Measurements from ENCODE around the gene RRP8.

RRP8 gene

DNA sequence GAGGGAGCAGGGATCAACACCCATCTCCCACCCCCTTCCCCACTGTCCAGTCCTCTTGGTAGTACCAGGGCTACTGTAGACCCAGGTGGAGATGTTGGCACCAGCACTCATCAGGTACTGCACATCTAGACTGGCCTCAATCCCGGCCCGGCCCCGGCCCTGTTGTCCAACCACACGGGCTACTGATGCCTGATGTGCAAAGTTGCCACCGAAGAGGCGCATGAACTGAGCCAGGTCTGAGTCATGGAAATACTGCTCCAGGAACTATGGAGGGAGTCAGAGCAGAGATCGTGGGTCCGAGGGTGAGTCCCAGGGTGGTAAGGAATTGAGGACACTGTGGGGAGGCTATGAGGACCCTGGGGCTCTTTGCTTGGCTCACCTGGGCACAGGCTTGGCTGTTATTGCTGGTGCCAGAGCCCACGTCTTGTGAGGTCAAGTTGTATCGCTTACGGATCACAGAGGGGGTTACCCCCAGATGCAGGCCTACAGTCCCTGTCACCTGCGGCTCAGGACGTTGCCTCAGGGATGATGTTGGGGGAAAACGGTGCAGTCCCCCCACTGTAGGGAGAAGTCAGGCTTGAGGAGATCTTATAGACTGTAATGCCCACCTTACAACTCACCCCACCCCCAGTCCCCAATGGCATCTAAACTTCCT lies 13.3 kb upstream of the RRP8 start:
- DNase-seq: no peak

DNA sequence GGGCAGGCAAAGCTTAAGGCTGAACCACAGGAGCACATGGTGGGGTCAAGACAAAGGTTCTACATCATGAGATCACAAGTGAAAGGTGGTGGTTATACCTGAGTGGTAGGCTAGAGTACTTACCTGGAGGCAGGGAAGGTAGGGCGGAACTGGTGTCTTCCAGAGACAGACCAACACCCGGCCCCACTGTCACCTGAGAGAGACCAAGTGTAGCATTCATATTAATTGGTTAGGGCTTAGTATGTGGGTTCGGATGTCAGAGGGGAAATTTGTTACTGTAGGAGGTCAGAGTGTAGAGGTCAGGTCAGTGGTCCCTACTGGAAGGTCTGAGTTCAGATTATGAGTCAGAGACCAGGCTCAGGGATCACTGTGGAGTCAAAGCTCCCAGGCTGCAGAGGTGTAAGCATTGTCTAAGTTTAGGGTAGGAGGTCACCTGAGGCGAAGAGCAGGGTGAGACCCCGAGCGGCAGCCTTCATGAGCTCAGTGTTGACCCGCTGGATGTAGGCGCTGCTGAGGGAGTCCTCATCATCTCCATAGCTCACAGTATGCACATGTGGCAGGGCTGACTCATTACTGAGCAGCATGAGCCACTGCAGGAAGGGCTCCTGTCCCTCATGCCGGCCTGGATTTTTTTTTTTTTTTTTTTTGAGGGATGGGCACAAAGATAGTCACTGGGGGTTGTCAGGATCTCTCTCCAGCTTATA lies 12.6 kb upstream of the RRP8 start:
- no peak for DNase-seq

DNA sequence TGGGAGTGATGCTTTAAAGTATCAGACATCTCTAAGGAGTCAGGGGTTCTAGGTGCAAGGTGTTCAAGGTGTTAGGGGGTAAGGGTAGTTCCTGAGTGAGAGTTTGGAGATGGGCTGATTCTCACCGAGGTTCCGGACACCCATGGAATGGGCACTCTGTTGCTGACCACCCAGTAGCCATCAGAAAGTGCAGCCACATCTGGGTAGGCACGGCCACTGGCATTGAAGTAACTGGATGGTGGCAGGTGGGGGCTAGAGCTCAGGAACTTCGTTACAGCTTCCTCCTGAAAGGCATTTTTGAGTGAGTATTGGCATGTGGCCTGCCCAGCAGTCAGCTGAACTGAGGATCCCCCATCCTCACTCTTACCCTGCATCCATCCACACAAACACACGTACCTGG lies 11.6 kb upstream of the RRP8 start:
- no peak for DNase-seq

DNA sequence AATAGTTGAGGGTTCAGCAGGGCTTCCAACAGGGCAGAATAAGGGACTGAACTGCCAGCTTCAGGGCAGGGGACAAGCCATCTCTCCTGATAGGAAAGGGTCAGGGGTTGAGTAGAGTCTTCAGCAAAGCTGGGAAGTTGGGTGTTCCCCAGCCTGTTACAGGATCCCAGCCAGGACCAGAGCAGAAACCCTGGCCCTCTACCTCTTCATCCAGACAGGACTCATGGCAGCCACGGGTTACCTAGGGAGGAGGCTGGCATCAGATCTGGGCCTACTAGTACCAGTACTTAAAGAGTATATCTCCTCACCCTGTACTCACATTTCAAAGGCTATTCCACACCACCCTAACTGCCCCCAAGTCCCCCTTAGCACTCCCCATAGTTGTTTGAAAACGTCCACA lies 11.0 kb upstream of the RRP8 start:
- DNase-seq: no peak

DNA sequence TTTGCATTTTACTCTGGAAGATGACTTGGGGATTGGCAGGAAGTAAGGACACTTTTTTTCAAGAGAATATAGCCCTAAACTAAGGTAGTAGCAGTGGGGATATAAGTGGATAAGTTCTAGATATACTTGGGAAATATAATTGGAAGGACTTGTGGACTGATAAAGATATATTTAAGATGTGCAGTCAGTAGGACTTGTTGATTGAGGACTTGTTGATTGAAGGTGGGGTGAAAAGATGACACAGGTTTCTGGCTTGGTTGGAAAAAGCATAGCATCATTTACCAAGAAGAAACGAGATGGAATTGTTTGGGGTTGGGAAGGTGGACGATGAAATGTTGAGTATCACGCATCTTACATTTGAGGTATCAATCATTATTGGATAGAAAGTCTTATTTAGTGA lies 10.1 kb upstream of the RRP8 start:
- DNase-seq: no peak

DNA sequence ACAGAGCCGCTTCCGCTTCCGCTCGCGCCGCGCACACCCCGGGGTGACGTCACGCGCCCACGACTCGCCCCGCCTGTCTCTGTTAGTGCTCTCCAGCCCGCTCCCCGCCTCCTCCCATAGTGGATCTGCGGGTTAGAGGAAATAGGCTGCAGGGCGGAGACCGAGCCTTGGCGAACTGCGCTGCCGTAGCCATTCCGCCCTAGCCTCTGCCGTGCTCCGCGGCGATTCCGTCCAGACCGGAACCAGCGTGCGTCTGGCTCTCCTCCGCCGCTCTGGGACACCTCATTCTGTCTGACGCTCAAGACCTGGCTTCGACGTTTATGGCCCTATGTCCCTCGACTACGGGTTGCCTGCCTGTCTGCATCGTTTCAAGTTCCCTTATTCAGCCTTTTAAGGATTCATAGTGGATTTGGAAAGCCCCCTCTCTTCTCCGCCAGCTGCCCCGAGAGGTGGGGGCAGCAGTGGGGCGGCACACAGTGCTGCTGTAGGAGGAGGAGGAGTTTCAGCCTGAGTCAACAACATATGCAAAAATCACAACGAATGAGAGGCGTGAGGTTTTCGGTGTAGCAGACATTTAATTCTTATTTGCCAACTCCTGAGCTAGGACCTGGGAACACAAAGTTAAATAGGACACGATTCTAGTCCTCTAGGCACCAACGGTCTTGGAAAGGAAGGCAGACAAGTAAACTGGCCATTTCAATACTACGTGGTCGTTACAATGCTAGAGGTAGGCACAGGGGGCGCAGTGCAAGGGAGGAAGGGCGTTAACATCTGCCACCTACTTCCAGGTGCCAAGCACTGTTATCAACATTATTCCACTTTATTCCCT lies 9.0 kb upstream of the RRP8 start, which contains the start of gene TAF10:
TSS of gene TAF10 (minus strand) at position 4 of the 829 bp plus-strand sequence. CDS start 27 bp downstream, outside the sequence.
- DNase-seq: peak; percentile 81

DNA sequence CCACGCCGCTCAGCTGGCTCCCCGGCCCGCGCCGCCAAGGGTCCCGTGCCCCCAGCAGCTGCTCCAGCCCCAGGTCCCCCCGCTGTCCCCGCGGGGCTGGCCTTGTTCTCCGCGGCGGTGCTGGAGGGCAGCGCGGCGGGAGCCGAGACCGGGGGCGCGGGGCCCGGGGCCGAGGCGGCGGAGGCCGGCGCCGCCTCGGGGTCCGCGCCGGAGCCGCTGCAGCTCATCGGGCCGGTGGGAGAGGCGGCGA lies 8.5 kb upstream of the RRP8 start:
- DNase-seq: no peak

DNA sequence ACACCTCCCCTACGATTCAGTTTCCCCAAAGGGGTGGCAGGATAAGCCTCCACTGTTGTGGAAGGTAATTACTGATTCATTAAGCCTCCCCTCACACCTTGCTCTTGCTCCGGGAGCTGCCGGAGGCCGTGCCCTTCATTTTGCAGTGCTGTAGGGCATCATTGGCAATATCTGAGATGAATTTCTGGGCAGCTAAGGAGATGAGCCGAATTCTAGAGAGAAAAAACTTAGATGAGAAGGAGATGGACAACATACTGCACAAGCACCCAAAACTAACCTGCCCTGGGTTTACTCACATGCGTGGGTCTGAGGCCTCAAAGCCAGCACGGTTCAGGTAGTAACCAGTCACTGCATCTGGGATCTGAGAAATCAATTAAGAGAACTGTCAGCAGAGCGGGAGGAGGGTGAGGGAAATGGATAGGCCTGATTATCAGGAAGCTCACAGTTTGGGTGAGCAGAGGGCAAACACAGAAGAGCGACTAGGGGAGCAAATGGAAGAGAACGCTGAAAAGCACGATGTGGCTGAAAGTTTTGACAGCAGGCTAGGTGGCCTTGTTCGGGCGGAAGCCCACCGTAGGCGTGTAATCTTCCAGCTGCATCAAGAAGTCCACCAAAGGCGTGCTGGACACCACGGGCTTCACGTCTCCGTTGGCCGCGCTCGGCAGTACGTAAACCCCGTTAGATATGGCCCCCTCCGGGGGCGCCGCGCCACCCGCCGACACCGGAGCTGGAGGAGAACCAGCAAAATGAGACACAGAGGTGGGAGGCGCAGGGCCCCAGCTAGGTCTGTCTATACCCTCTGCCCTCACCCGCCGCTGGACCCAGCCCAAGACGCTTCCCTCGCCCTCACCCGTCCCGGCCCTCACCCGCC lies 7.9 kb upstream of the RRP8 start:
- no peak for DNase-seq

DNA sequence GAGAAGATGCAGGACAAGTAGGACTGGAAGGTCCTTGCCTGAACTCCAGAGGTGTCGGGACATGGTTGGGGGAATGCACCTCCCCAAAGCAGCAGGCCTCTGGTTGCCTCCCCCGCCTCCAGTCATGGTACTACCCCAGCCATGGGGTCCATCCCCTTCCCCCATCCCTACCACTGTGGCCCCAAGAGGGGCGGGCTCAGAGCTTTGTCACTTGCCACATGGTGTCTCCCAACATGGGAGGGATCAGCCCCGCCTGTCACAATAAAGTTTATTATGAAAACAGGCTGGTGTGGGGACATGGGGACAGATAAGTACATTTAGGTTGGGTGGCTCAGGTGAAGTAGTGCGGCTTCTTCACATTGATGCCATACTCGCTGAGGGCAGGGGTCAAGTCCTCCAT lies 7.2 kb upstream of the RRP8 start:
- no peak for DNase-seq

DNA sequence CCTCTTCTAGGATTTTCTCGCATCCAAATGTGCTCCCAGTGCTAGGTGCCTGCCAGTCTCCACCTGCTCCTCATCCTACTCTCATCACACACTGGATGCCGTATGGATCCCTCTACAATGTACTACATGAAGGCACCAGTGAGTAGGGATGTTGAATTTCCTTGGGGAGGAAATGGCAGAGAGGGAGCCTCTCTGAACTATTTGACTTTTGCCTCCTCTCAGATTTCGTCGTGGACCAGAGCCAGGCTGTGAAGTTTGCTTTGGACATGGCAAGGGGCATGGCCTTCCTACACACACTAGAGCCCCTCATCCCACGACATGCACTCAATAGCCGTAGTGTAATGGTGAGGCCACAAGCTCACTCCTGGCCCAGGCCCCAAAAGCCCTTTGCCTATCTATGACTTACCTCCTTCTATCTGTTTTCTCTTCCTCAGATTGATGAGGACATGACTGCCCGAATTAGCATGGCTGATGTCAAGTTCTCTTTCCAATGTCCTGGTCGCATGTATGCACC lies 6.1 kb upstream of the RRP8 start:
- DNase-seq: no peak

DNA sequence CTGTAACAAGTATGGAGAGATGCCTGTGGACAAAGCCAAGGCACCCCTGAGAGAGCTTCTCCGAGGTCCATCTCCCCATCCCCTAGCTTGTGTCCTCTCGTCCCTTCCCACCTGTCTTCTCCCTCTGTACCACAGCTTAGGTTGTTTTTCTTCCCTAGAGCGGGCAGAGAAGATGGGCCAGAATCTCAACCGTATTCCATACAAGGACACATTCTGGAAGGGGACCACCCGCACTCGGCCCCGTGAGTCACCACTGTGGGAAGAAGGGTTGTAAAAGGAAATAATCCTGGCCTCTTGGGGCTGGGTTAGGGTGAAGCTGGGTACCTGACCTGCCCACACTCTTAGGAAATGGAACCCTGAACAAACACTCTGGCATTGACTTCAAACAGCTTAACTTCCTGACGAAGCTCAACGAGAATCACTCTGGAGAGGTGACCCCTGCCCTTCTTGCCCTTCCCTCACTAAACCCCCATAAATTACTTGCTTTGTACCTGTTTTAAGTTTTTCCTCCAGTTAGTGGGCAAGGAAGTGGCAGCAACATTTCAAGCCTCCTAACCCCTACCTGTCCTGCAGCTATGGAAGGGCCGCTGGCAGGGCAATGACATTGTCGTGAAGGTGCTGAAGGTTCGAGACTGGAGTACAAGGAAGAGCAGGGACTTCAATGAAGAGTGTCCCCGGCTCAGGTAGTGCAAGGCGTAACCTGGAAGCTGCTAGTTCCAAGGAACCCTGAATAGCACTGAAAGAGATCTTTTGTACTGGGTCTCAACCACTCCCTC lies 5.5 kb upstream of the RRP8 start:
- DNase-seq: no peak

DNA sequence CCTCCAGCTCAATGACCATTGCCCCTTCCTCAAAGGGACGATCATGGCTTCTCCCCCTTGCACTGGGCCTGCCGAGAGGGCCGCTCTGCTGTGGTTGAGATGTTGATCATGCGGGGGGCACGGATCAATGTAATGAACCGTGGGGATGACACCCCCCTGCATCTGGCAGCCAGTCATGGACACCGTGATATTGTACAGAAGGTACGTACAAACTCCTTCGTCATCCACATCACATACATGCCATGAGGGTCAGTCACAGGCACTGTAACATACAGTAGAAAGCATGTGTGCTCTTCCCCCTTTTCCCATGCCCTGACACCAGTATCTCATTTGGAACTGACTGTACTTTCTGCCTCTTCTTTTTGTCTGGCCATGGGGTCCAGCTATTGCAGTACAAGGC lies 4.6 kb upstream of the RRP8 start:
- DNase-seq: no peak

DNA sequence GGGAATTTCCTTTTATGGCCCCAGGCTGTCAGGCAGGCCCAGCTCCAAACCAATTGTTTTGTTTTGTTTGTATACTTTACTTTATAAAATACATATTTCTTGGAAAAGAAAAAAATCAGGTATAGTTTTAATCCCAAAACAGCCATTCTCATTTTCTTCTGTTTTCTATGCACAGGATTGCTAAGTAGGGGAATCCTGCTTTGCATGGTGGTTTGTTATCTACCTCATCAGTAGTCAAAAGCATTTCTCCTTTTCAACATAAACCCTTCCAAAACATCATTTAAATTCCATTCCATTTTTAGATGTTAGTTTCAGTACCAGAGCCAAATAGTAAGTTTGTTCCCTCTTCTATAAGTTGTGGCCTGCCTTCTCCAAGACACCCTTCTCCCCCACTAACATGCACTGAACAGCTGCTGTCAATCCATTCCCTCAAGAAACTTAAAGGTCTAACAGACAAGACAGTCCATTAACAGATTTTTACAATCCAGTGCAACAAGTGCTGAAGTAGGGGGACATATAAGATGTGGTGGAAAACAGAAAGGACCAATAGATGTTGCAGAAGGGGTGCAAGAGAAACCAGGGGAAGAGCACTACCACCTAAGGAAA lies 3.9 kb upstream of the RRP8 start:
- no peak for DNase-seq

DNA sequence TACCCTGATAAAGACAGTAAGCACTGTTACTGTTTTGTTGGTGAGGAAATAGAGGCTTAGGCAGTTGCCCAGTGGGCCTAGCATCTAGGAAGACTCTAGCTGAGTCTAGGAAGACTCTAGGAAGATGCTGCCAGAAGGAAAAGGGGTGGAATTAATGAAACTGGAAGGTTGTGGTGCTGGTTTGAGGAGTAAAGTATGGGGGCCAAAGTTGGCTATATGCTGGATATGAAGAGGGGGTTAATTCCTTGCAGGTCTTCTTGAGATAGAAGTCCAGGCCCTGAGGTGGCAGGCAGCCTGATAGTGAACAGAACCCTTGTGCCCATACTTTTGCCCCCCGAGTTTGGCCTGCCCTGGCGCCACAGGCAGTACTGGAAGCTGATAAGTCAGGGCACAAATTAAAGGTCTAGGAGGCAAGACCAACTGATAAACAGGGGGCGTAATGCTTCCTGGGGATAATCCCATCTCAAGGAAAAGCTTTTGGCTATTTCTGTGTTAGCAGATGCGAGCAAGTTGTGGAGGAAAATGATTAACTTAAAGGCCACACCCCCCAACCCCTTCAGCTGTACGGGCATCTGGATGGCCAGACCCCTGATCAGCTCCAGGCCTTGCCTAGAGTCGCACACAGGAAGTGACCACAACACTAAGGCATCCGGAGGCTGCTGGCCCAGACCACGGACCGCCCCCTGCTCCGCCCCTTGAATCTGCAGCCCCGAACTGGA lies 3.2 kb upstream of the RRP8 start:
- DNase-seq: no peak

DNA sequence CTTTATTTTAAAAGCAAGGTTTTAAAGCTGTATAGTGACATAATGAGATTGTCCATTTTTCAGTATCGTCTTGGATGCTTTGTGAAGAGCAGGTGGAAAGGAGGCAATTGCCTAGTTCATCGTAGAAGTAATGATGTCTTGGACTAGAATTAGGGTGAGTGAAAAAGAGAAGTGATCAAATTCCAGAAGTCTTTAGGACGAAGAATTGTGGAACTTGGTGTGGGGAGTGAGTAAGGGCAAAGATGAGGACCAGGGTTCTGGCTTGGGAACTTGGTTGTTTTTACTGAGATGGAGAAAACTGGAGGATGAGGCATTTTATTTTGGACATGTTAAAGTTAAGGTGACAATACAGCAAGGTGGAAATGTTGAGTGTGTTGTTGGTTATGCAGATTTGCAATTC lies 1.4 kb upstream of the RRP8 start:
- DNase-seq: no peak

DNA sequence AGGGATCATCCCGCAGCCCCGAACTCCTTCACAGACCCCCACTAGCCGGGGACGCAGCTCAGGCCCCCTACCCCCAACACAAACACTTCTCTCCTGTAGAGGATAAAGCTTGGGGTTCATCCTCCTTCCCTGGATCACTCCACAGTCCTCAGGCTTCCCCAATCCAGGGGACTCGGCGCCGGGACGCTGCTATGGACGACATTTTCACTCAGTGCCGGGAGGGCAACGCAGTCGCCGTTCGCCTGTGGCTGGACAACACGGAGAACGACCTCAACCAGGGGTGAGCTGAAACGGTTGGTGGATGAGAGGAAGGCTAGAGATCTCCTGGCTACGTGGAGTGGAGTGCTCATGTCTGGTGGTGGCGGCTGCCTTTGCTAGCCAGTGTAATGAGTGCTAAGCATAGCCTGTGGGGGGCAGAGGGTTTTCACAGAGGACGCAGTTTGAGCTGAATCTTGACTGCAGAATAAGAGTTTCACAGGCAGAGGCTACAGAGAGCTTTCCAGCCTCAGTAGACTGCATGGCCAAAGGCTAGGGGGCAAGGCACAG lies 738 bp upstream of the RRP8 start:
- DNase-seq: no peak

DNA sequence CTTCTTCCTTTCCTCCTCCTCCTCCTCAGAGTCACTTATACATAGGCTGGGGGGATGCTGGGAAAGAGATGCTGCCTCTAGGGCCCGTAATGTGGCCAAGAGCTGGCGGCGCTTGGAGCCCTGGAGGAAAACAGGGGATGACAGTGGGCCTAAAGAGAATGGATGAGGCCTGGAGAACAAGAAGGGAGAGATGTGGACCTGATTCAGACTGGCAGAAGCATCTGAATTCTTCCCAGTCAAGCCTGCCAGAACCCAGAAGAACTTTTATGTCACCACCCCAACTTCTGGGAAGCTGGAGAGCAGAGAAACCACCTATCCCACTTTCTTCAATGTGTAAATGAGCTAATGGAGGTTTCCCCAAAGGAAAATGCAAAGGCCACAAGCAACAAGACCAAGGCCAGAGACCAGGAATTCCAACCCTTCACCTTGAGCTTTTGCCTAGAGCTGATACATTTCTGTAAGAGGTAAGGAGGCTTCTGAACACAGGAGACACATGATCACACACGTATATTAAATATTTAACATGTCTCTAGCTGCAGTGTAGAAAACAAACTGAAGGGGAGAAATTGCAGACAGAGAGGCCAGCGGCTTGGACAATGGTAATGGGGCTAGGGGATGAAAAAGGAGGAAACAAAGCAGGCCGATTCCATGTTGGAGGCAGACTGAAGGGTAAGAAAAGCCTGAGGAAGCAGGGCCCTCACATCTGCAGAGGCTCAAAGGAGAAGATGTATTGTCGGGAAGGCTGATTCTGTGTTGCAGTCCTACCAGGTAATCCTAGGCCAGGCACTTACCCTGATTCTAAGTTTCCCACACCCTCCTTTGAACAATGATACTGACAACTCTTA lies 1.1 kb downstream of the RRP8 start:
- no peak for DNase-seq

DNA sequence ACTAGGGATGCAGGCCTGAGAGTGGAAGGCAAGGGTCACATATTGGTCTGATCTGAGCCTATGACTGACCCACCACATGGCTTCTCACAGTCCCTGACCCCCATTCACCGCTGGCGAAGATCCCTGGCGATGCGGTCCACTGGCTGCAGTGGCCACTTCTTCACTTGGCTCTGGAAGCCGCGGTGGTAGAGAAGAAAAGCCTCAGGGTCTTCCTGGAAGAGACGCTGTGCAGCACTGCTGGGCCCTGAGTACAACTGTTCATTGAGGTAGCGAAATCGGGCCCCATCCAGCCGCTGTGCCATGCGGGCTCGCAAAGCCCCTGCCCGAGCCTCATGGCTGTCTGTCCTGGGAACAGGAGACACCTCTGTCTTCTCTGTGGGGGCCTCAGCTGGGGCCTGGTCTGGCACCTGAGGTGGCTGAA lies 2.4 kb downstream of the RRP8 start:
- DNase-seq: no peak

DNA sequence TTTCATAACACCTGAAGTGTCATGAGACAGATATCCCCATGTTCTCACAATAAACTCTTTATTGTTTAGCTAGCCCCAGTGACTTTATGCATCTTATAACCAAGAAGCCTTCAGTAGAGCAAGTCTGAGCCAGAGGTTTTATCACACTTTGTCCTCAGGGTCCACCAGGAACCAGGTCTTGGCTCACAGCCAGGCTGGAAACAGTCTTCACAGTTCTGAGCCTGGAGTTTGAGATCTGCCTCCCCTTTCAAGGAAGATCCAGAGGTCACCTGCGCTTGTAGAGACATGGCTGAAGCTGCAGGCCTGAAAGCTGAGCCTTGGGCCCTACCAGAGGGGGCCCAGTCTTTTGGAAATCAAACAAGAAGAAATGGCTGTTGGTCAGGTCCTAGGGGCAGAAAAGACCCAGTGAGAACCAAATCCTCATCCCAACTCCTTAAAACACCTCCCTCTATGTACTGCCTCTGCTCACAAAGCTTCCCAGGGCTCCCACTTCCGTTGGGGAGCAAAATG lies 3.5 kb downstream of the RRP8 start:
- no peak for DNase-seq

DNA sequence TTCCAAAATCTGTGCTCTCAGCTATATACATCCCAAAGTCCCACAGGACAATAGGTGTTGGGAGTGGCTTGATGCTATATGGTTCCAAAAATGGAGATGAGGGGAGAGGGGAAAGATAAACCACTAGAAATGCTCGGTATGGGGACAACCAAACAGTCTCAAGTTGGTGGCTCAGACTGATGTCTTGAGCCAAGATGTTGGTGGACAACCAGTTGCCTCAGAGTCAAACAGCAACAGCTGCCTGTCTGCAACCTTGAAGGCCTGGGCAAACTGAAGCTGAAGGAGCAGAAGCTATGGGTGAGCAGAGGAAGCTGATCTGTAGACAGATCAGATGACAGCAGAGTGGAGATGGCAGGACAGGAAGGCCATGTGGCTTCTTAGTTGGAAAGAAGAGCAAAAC lies 4.0 kb downstream of the RRP8 start:
- DNase-seq: no peak

All from NCI-H1048 (cell line).